GM12801 (cell line): ENCODE measurements around the gene FBXO7.

Source experiments
- TF ChIP-seq, protein P1 (sequence below): IDR thresholded peaks from one replicate; pipeline ENCODE4 v1.5.1; 2011; ENCODE audit warnings: control low read depth; ENCODE audit not compliant: insufficient read length; ENCODE audit errors: extremely low read depth

Gene FBXO7

DNA sequence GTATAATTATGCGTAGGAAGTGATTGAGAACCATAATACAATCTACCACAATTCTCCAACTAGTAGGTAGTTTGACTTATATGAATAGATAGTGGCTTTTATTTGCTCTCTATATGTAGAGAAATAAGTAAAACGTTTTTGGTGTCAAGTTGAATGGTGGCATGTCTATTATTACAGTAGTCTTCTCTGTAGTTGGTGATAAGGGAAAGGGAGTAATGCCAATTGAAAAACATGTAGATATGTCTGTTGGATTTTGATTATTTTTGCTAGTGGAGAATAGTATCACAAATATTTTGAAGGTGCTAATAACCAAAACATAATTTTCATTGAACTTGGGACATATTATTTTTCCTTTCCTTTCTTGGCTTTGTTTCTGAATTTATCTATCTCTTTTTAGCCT lies 17.5 kb downstream of the FBXO7 start:
- TF ChIP-seq, protein P1, sequence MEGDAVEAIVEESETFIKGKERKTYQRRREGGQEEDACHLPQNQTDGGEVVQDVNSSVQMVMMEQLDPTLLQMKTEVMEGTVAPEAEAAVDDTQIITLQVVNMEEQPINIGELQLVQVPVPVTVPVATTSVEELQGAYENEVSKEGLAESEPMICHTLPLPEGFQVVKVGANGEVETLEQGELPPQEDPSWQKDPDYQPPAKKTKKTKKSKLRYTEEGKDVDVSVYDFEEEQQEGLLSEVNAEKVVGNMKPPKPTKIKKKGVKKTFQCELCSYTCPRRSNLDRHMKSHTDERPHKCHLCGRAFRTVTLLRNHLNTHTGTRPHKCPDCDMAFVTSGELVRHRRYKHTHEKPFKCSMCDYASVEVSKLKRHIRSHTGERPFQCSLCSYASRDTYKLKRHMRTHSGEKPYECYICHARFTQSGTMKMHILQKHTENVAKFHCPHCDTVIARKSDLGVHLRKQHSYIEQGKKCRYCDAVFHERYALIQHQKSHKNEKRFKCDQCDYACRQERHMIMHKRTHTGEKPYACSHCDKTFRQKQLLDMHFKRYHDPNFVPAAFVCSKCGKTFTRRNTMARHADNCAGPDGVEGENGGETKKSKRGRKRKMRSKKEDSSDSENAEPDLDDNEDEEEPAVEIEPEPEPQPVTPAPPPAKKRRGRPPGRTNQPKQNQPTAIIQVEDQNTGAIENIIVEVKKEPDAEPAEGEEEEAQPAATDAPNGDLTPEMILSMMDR = no peak

DNA sequence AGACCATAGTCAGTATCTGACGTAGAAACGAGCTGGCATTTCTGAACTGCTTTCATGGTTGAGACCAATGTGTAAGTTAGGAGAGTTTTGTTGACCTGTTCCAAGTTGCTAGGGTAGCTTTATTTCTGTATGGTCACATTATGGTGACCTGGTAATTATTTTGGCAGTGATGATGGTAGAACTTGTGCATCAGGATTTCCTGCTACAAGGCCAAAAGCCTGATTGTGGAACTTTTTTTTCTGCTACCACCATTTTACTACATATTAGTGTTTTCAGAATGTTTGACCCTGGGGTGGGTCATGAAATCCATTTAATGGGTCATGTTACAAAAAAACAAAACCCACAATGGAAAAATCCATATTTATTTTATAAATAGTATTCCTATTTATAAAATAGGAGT lies 18.9 kb downstream of the FBXO7 start:
- TF ChIP-seq, protein P1 = no peak

DNA sequence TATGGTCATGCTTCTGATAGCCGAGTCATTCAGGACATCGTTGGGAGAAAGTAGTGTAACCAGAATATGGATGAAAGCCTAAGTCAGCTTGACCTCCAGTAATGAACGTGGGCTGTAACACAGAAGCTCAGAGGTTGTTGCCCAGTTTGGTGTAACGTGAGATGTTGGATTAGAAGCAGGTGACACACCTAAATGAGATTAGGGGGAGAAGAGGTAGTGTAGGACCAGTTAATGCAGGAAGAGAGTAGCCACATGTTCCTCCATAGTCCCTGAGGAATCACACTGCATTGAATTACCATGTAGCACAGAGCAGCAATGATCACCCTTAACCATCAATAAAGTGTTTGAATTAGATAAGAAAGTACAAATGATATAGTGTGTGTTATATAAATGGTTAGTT lies 20.4 kb downstream of the FBXO7 start:
- TF ChIP-seq, protein P1 = no peak

DNA sequence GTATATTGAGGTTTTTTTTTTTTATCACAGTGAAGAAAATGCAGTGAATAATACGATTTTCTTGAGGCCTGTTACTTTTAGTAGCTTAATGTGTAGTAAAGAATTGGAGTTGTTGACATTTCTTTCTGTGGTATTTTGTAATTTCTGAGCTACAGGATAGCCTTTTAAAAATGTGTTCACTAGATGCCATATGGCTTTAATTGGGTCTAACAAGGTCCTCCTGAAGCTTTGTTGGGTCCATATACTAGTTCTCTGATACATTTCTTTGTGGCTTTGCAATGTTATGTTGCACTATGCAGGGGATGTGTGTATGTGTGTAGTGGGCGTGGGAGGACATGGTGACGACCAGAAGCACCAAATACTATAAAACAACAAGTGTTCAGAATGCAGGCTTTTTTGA lies 25.1 kb downstream of the FBXO7 start:
- TF ChIP-seq, protein P1 = no peak

DNA sequence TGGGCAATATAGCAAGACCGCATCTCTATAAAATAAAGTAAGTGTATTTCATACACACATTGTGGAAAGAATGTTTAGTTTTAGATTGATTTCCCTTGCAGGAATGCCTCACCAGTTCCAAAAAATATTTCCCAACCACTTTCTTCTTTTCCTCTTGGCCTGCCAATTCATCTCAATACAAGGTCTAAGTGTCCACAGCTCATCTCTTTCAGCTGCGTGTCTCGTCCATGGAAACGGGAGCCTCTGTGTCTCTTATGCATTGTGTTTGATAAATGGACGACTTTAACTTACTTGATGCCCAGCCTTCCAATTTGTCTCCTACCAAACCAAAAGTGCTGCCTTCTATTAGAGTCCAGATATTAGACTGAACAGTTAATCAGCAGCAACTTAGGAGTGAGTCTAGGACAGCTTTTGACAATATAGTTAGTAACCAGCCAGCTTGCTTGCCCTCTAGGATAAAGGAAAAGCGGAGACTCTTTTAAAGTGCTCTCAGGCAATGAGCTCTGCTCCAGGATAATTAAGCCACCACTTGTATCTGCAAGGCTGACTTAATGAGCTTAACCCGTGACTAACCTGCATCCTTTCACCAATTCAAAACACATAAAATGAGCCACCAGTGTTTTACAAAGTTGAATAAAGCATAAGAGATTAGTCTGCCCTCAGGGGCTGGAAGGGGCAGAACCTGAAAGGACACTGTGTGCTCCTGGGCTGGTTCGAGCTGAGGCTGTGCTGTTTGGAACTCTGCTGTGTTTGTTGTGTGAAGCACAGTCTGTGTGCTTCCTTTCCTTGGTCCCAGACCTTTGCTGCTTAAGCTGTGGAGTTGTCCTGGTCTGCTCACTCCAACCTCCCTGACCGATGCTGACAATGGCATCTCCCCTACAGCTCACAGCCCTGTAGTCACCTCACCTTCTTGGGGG lies 27.5 kb downstream of the FBXO7 start:
- TF ChIP-seq, protein P1 = no peak

DNA sequence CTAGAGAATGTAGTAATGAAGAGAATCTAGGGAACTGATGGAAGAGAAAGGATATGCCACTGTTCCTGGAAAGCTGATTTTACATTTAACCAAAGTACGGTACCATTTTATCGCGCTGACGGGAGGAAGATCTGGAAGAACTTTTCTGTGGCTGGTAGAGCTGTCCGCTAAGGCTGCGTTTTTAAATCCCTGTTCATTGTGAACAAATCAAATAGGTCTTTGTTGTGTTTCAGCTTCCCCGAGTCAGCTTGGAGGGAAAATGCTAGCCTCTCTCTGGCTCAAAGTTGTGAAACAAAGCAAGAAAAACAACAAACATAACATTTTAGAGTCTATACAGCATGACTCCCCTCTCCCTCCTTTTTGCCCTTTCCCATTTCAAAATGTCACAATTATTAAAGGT lies 34.4 kb downstream of the FBXO7 start:
- TF ChIP-seq, protein P1 = no peak

DNA sequence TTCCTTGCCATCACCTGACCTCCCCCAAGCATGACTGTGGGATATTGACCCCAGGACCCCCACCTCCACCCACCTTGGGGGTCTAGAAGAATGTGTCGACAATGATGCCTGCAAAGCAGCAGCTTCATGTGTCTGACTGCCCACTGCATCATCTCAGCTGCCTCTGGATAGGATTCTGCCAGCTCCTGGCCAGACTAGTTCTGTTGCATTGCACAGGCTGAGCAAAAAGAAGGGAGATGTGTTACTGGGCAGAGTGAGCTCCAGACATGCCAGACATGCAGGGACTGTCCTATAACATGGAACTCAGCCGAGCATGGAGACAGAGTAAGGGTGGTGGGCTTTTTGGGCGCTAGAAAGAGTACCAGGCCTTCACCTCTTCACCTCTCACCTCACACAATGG lies 36.7 kb downstream of the FBXO7 start:
- TF ChIP-seq, protein P1 = no peak
